NCI-H748 treated with DMSO at 0.1 percent for 48 hours (cell line): ENCODE results near the gene CCDC174.

Experiments
- DNase-seq: peaks from one replicate; lab custom pipeline; 2025; lab: John Stamatoyannopoulos, UW

CCDC174 gene

GRCh38 chr3:14657579-14657978 is 6.0 kb downstream of the CCDC174 start:
- DNase-seq = no peak

GRCh38 chr3:14658978-14659377 is 7.4 kb downstream of the CCDC174 start:
- no peak for DNase-seq

GRCh38 chr3:14660942-14661341 is 9.4 kb downstream of the CCDC174 start:
- no peak for DNase-seq

- DNase-seq = no peak
Observed at GRCh38 chr3:14663396-14664135, 12.0 kb downstream of the CCDC174 start.

GRCh38 chr3:14664170-14664569 is 12.6 kb downstream of the CCDC174 start:
- no peak for DNase-seq

GRCh38 chr3:14672588-14672987 is 21.0 kb downstream of the CCDC174 start:
- no peak for DNase-seq

GRCh38 chr3:14674841-14675240 is 23.3 kb downstream of the CCDC174 start, which contains the start of gene C3orf20:
Gene C3orf20, plus strand, starts transcription at chr3:14675141. Its CDS starts 7,573 bp downstream, at chr3:14682714.
- DNase-seq = no peak

- no peak for DNase-seq
Observed at GRCh38 chr3:14676881-14677280, 25.3 kb downstream of the CCDC174 start.

- no peak for DNase-seq
Observed at GRCh38 chr3:14678015-14678503, 26.5 kb downstream of the CCDC174 start.

GRCh38 chr3:14680115-14680514 is 28.6 kb downstream of the CCDC174 start:
- no peak for DNase-seq

- DNase-seq = no peak
Observed at GRCh38 chr3:14680716-14681115, 29.2 kb downstream of the CCDC174 start.

GRCh38 chr3:14684447-14684846 is 32.9 kb downstream of the CCDC174 start:
- DNase-seq = no peak

- no peak for DNase-seq
Observed at GRCh38 chr3:14685179-14685578, 33.6 kb downstream of the CCDC174 start.

GRCh38 chr3:14687360-14687759 is 35.8 kb downstream of the CCDC174 start:
- no peak for DNase-seq

- no peak for DNase-seq
Observed at GRCh38 chr3:14688525-14688924, 37.0 kb downstream of the CCDC174 start.

GRCh38 chr3:14689247-14689980 is 37.9 kb downstream of the CCDC174 start:
- no peak for DNase-seq

- no peak for DNase-seq
Observed at GRCh38 chr3:14691239-14691638, 39.7 kb downstream of the CCDC174 start.

- no peak for DNase-seq
Observed at GRCh38 chr3:14691719-14692118, 40.2 kb downstream of the CCDC174 start.

GRCh38 chr3:14698601-14699244 is 47.2 kb downstream of the CCDC174 start:
- no peak for DNase-seq

GRCh38 chr3:14699643-14700042 is 48.1 kb downstream of the CCDC174 start:
- DNase-seq = no peak

GRCh38 chr3:14700891-14701290 is 49.3 kb downstream of the CCDC174 start:
- no peak for DNase-seq

- DNase-seq = no peak
Observed at GRCh38 chr3:14701676-14702075, 50.1 kb downstream of the CCDC174 start.
